A673 (cell line): ENCODE measurements around the gene HOATZ.

Experiments
- CTCF ChIP-seq: fragments of 300-800, 200-600 bp; sonication (generic); conservative IDR thresholded peaks from 2 replicates; pipeline ENCODE4 v1.5.1; 2017; ENCODE audit warnings: low read depth, mild to moderate bottlenecking, antibody characterized with exemption, low read length, moderate library complexity, mixed read lengths
- EZH2 ChIP-seq: fragments of 200-600 bp; sonication (generic); IDR thresholded peaks from 2 replicates; pipeline ENCODE4 v1.6.1; 2017; ENCODE audit warnings: borderline replicate concordance, low read depth, mild to moderate bottlenecking, mixed read lengths, antibody characterized with exemption, low read length; ENCODE audit not compliant: poor library complexity, severe bottlenecking

GRCh38 chr11:111524056-111524455 is 9.5 kb downstream of the HOATZ start:
- TF ChIP-seq CTCF, result no peak
- no peak for TF ChIP-seq EZH2
